Adrenal gland (tissue), 12 donors: ENCODE results near the gene SDR42E1. TPM values are rescaled to one million over a fixed set of nuclear protein-coding genes. Genes with fewer than 3 reads are reported as not detected.

ENCODE experiments used
- DNase-seq, 7 donors: peaks; one replicate each; pipeline ENCODE4 v3.0.0-alpha.2; 2019 to 2020
- H3K27ac ChIP-seq, 5 donors: fragments of 200-600 bp; sonication (generic) in 4 of 5; 1 replicate in 3 of 5; 2 replicates in 2 of 5; pipeline versions ENCODE4 v1.5.1 to v1.8.0; 2016 to 2020; ENCODE audit warnings: mild to moderate bottlenecking in 1 of 5
- H3K27me3 ChIP-seq: fragments of 200-600 bp; 2 replicates; pipeline ENCODE4 v1.8.0; 2021
- H3K36me3 ChIP-seq, 2 donors: fragments of 200-600 bp; replicated peaks in 1 of 2; 1 replicate in 1 of 2; 2 replicates in 1 of 2; pipeline versions ENCODE4 v1.5.1 to v1.8.0; 2018 to 2022
- H3K4me1 ChIP-seq, 2 donors: fragments of 200-600 bp; replicated peaks in 1 of 2; 1 replicate in 1 of 2; 2 replicates in 1 of 2; pipeline versions ENCODE4 v1.5.1 to v1.8.0; 2018 to 2021
- H3K4me3 ChIP-seq, 4 donors: fragments of 200-600 bp; sonication (generic) in 3 of 4; one replicate each; pipeline ENCODE4 v1.5.1; 2016 to 2018
- H3K9me3 ChIP-seq, 3 donors: fragments of 200-600 bp; sonication (generic) in 1 of 3; replicated peaks in 1 of 3; 1 replicate in 2 of 3; 2 replicates in 1 of 3; pipeline versions ENCODE4 v1.5.1 to v1.8.0; 2016 to 2021
- CTCF ChIP-seq, 6 experiments: fragments of 450-650 bp in 4 of 6; fragments of 200-600 bp in 2 of 6; sonication (generic) in 1 of 6; IDR thresholded peaks; 1 replicate in 5 of 6; 2 replicates in 1 of 6; pipeline versions ENCODE4 v1.5.1 to v1.8.0; 2016 to 2021; ENCODE audit warnings: antibody characterized with exemption in 6 of 6, mild to moderate bottlenecking in 2 of 6, moderate library complexity in 1 of 6
- POLR2A ChIP-seq, 2 donors: fragments of 450-650 bp; IDR thresholded peaks; one replicate each; pipeline ENCODE4 v1.6.1; 2017; ENCODE audit warnings: antibody characterized with exemption in 2 of 2, mild to moderate bottlenecking in 2 of 2, moderate library complexity in 1 of 2
- WGBS, 4 donors: extraction: QIAGEN DNeasy Blood & Tissue Kit in 2 of 4; methylation state at CpG; one replicate each; pipeline versions ENCODE4 v1.1.5 to v1.1.7; 2013 to 2017; 5-methylcytosine and 5-hydroxymethylcytosine counted together
- intact Hi-C, 2 donors: fragments of 100-400 bp; cut with DNase I; formaldehyde crosslinking; loops; one replicate each; pipeline versions ENCODE4 v1.14.1 to v1.15.0; 2022 to 2023
- polyA plus RNA-seq, 3 donors: library from polyadenylated mRNA; stranded (reverse); fragments of 200-250 nt in 2 of 3; fragments of 350-450 nt in 1 of 3; fragmentation: Illumina TruSeq in 1 of 3; extraction: RNeasy Lipid Tissue Mini Kit (QIAGEN cat#74804) in 1 of 3; gene quantifications; one replicate each; pipeline ENCODE4 v1.2.3, GENCODE V29; 2013 to 2014
- total RNA-seq, 9 donors: library from RNA; depleted of rRNA in 4 of 9; stranded (reverse); fragments of >200 nt in 4 of 9; fragments of 120-200 nt in 1 of 9; fragmentation: NEBNext Ultra II Directional in 1 of 9; extraction: Animal tissue kit (Norgen Biotek cat#: 25700) in 1 of 9; gene quantifications; one replicate each; pipeline versions ENCODE4 v1.1.0 to v1.2.4, GENCODE V29; 2013 to 2023
- donor health status: healthy with polysubstance abuse.
- donor health status: Bipolar disorder and iron deficiency.
- donor health status: DM: yes; HTN: yes; CAD: no.
- donor health status: DM: no; HTN: no; CAD: no.
- donor health status: DM: no; HTN: no; CAD: no.
- donor health status: DM: yes; HTN: yes; CAD: no.

The SDR42E1 gene
- total and polyA plus RNA-seq, 12 donors: 0.10 to 0.94 (median 0.28) TPM; not detected in 1

- no peaks in the 10 kb centered on the region for H3K27me3 ChIP-seq
- H3K4me3 ChIP-seq: no peak overlapping the region
- TF ChIP-seq POLR2A (IDR thresholded peaks at IDR 0.05) (no peak), CTCF (IDR thresholded peaks at IDR 0.05) (no peak)
- intact Hi-C loops: loop anchor here in 1 of 2 donors (5.0 kb wide), 1 partner anchor 285 kb away; no protein-coding TSS in a partner anchor
- WGBS, 4 donors: 62 to 68% (median 65%) methylated on average over 7 of the region's 7 CpGs
- no peak for DNase-seq
- H3K9me3 ChIP-seq: no peaks in the 10 kb centered on the region
- no peaks in the 10 kb centered on the region for H3K4me1 ChIP-seq
- H3K27ac ChIP-seq: no peak overlapping the region
- H3K36me3 ChIP-seq: no peaks in the 10 kb centered on the region
Measured at GRCh38 chr16:81942007-81942601, 69.2 kb downstream of the SDR42E1 start.

GRCh38 chr16:81940781-81941560 lies 70.3 kb downstream of the SDR42E1 start:
- Histone ChIP-seq H3K4me1 (no peaks in the 10 kb centered on the region), H3K36me3 (no peaks in the 10 kb centered on the region), H3K27me3 (no peaks in the 10 kb centered on the region), H3K27ac (no peak overlapping the region), H3K4me3 (no peak overlapping the region), H3K9me3 (no peaks in the 10 kb centered on the region)
- 41 to 58% (median 47%) methylated on average over 3 of the region's 3 CpGs for WGBS, 4 donors
- no peak for DNase-seq
- no peak for TF ChIP-seq POLR2A (IDR thresholded peaks at IDR 0.05)
- peak; percentile 36 to 58 (median 42) for TF ChIP-seq CTCF (IDR thresholded peaks at IDR 0.05)
- intact Hi-C loops: loop anchor here in 1 of 2 donors (5.0 kb wide), 1 partner anchor 286 kb away; no protein-coding TSS in a partner anchor

- Histone ChIP-seq H3K9me3 (no peaks in the 10 kb centered on the region), H3K27me3 (no peaks in the 10 kb centered on the region), H3K4me3 (no peak overlapping the region), H3K4me1 (no peaks in the 10 kb centered on the region), H3K36me3 (no peaks in the 10 kb centered on the region), H3K27ac (no peak overlapping the region)
- 73 to 85% (median 75%) methylated on average over 6 to 7 of the region's 7 CpGs for WGBS, 4 donors
- intact Hi-C loops: loop anchor here in 1 of 2 donors (5.0 kb wide), 1 partner anchor 288 kb away; no protein-coding TSS in a partner anchor
- no peak for DNase-seq
- TF ChIP-seq CTCF (IDR thresholded peaks at IDR 0.05): no peak
- no peak for TF ChIP-seq POLR2A (IDR thresholded peaks at IDR 0.05)
Measured at GRCh38 chr16:81939164-81940056, 71.9 kb downstream of the SDR42E1 start.

Other genes starting within 250 kb of the SDR42E1 start
- gene PLCG2, start 232.2 kb downstream of the SDR42E1 start, total RNA-seq: 10 to 100 TPM in 6 of 9 donors, 1 to 10 TPM in 3; 4.8 to 47.2 (median 11.0) TPM
- 10 to 100 TPM in 1 of 3 donors, 1 to 10 TPM in 2; 5.1 to 47.6 (median 8.3) TPM for gene PLCG2, start 232.2 kb downstream of the SDR42E1 start, polyA plus RNA-seq
- not detected for gene HSD17B2, start 23.8 kb upstream of the SDR42E1 start, total RNA-seq
- gene HSD17B2, start 23.8 kb upstream of the SDR42E1 start, polyA plus RNA-seq: under 1 TPM in 2 of 3 donors, not detected in 1; 0.10 to 0.16 TPM
- 10 to 100 TPM; 12.7 to 85.3 (median 20.0) TPM for gene MPHOSPH6, start 158.8 kb upstream of the SDR42E1 start, total RNA-seq
- 10 to 100 TPM; 15.3 to 66.4 (median 29.1) TPM for gene MPHOSPH6, start 158.8 kb upstream of the SDR42E1 start, polyA plus RNA-seq